Mesendoderm (in vitro differentiated cells): Measurements from ENCODE around the gene FBXL7.

Source experiments
- DNase-seq: peaks from one replicate; pipeline ENCODE4 v3.0.0; 2013
- H2AK5ac ChIP-seq: 2 replicates; pipeline ENCODE4 v1.6.1; 2013; ENCODE audit warnings: low read length, inconsistent platforms
- H2BK120ac ChIP-seq: 2 replicates; pipeline ENCODE4 v1.6.1; 2013; ENCODE audit warnings: low read depth, mild to moderate bottlenecking, low read length, moderate library complexity, mixed read lengths
- H2BK15ac ChIP-seq: replicated peaks from 2 replicates; pipeline ENCODE4 v1.6.1; 2013; ENCODE audit warnings: low read depth, mild to moderate bottlenecking, moderate library complexity
- H2BK5ac ChIP-seq: 2 replicates; pipeline ENCODE4 v1.6.1; 2013; ENCODE audit warnings: low read length, inconsistent platforms
- H3K18ac ChIP-seq: 2 replicates; pipeline ENCODE4 v1.6.1; 2013; ENCODE audit warnings: mild to moderate bottlenecking, low read length, mixed read lengths
- H3K23ac ChIP-seq: one replicate; pipeline ENCODE4 v1.6.1; 2013; ENCODE audit warnings: low read length
- H3K27ac ChIP-seq: 2 replicates; pipeline ENCODE4 v1.5.1; 2013; ENCODE audit warnings: low read depth, mild to moderate bottlenecking, inconsistent platforms, low read length, moderate library complexity
- H3K27me3 ChIP-seq: 2 replicates; pipeline ENCODE4 v1.6.1; 2013; ENCODE audit warnings: low read length, control low read depth, mild to moderate bottlenecking, inconsistent platforms; ENCODE audit not compliant: insufficient read depth, poor library complexity
- H3K36me3 ChIP-seq: 2 replicates; pipeline ENCODE4 v1.6.1; 2013; ENCODE audit warnings: low read length, inconsistent platforms; ENCODE audit not compliant: control insufficient read depth, insufficient read depth
- H3K4ac ChIP-seq: one replicate; pipeline ENCODE4 v1.6.1; 2013; ENCODE audit warnings: low read depth, mild to moderate bottlenecking, low read length, moderate library complexity
- H3K4me1 ChIP-seq: 2 replicates; pipeline ENCODE4 v1.6.1; 2013; ENCODE audit warnings: low read depth, low read length, inconsistent platforms; ENCODE audit not compliant: control insufficient read depth
- H3K4me2 ChIP-seq: 2 replicates; pipeline ENCODE4 v1.6.1; 2013; ENCODE audit warnings: low read length
- H3K4me3 ChIP-seq: 2 replicates; pipeline ENCODE4 v1.5.1; 2013; ENCODE audit warnings: mild to moderate bottlenecking, low read length
- H3K56ac ChIP-seq: one replicate; pipeline ENCODE4 v1.6.1; 2013; ENCODE audit warnings: low read length
- H3K79me1 ChIP-seq: 2 replicates; pipeline ENCODE4 v1.6.1; 2013; ENCODE audit warnings: low read length, inconsistent platforms
- H3K79me2 ChIP-seq: 2 replicates; pipeline ENCODE4 v1.6.1; 2013; ENCODE audit warnings: mild to moderate bottlenecking, low read length; ENCODE audit not compliant: control insufficient read depth, insufficient read depth
- H3K9ac ChIP-seq: 2 replicates; pipeline ENCODE4 v1.6.1; 2013; ENCODE audit warnings: low read length, inconsistent platforms
- H4K5ac ChIP-seq: one replicate; pipeline ENCODE4 v1.6.1; 2013; ENCODE audit warnings: low read length
- H4K8ac ChIP-seq: one replicate; pipeline ENCODE4 v1.6.1; 2013; ENCODE audit warnings: low read depth, mild to moderate bottlenecking, control low read depth, low read length, moderate library complexity
- WGBS: extraction: QIAGEN DNeasy Blood & Tissue Kit; methylation state at CpG from one replicate; pipeline ENCODE4 v1.1.7; 2013; ENCODE audit warnings: low lambda C conversion rate, missing lambda C conversion rate; ENCODE audit not compliant: insufficient coverage; ENCODE audit errors: extremely low coverage; 5-methylcytosine and 5-hydroxymethylcytosine counted together

Gene FBXL7

GRCh38 chr5:15611008-15611407, 111.0 kb downstream of the FBXL7 start:
- no peaks in the 10 kb centered on the region for H3K36me3 ChIP-seq
- DNase-seq, result no peak
- H3K23ac ChIP-seq, result no peak overlapping the region
- H3K4me2 ChIP-seq, result no peak overlapping the region
- H4K5ac ChIP-seq, result no peak overlapping the region
- no peak overlapping the region for H4K8ac ChIP-seq
- H2AK5ac ChIP-seq, result no peak overlapping the region
- H2BK120ac ChIP-seq, result no peak overlapping the region
- no peak overlapping the region for H3K18ac ChIP-seq
- no peak overlapping the region for H3K4ac ChIP-seq
- no peak overlapping the region for H3K27ac ChIP-seq
- no peak overlapping the region for H2BK15ac ChIP-seq
- H2BK5ac ChIP-seq, result no peak overlapping the region
- H3K4me1 ChIP-seq, result peaks cover 2% of the 10 kb centered on the region
- WGBS, result no CpG with 5 or more reads among the region's 2 CpGs
- no peaks in the 10 kb centered on the region for H3K27me3 ChIP-seq
- H3K79me2 ChIP-seq, result no peaks in the 10 kb centered on the region
- H3K79me1 ChIP-seq, result peaks cover 5% of the 10 kb centered on the region
- no peak overlapping the region for H3K9ac ChIP-seq
- no peak overlapping the region for H3K4me3 ChIP-seq
- H3K56ac ChIP-seq, result no peak overlapping the region

DNA sequence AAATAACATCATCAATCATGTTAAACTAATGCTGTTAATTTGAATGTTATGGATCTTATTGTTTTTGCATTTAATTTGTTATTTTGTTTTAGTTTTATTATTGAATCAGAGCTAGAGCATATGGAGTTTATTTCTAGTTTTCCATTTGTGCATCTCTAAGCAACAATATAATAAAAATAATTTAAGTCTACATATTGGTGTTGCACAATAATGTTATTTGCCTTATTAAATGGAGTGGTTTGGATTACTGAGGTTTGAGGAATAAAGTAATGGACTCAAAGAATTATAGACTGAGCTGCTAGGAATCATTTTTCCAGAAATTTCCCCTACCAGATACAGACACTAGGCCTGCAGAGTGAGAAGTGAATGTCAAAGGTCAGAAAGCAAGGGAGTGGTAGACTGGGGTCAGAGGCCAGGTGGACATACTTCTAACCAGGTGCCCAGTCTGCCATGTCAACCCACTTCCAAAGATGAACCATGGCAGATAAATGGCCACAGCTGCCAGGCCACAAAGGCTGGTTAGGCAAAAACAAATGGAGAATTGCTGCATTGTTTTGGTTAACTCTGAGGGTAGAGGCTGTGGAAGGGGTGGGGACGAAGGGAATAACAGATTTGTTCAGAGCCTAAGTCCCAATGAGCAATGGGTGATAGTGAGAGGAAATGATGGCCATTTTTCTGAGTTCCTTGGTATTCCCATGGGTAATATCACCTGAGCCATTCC, 113.1 kb downstream of the FBXL7 start:
- no peaks in the 10 kb centered on the region for H3K36me3 ChIP-seq
- no peak overlapping the region for H4K8ac ChIP-seq
- H2BK120ac ChIP-seq, result no peak overlapping the region
- no CpG with 5 or more reads among the region's 1 CpG for WGBS
- no peaks in the 10 kb centered on the region for H3K79me2 ChIP-seq
- H3K4me3 ChIP-seq, result no peak overlapping the region
- H3K4me2 ChIP-seq, result no peak overlapping the region
- H2BK5ac ChIP-seq, result no peak overlapping the region
- peaks cover 5% of the 10 kb centered on the region for H3K79me1 ChIP-seq
- no peak overlapping the region for H2AK5ac ChIP-seq
- H3K27me3 ChIP-seq, result no peaks in the 10 kb centered on the region
- no peak overlapping the region for H3K18ac ChIP-seq
- no peak overlapping the region for H3K56ac ChIP-seq
- H3K27ac ChIP-seq, result no peak overlapping the region
- no peak overlapping the region for H3K4ac ChIP-seq
- no peak overlapping the region for H4K5ac ChIP-seq
- no peak overlapping the region for H3K9ac ChIP-seq
- no peak overlapping the region for H3K23ac ChIP-seq
- no peak overlapping the region for H2BK15ac ChIP-seq
- peaks cover 2% of the 10 kb centered on the region for H3K4me1 ChIP-seq
- no peak for DNase-seq

GRCh38 chr5:15614679-15615078, 114.7 kb downstream of the FBXL7 start:
- Histone ChIP-seq H3K23ac (no peak overlapping the region), H3K36me3 (no peaks in the 10 kb centered on the region), H3K79me2 (no peaks in the 10 kb centered on the region), H4K8ac (no peak overlapping the region), H3K27me3 (no peaks in the 10 kb centered on the region), H2BK15ac (no peak overlapping the region), H2AK5ac (no peak overlapping the region), H3K4me3 (no peak overlapping the region), H3K4me1 (peaks cover 2% of the 10 kb centered on the region), H3K4me2 (no peak overlapping the region), H4K5ac (no peak overlapping the region), H3K9ac (no peak overlapping the region), H3K56ac (no peak overlapping the region), H3K27ac (no peak overlapping the region), H3K18ac (no peak overlapping the region), H2BK5ac (no peak overlapping the region), H3K4ac (no peak overlapping the region), H2BK120ac (no peak overlapping the region), H3K79me1 (peaks cover 2% of the 10 kb centered on the region)
- no CpG with 5 or more reads among the region's 4 CpGs for WGBS
- no peak for DNase-seq

DNA sequence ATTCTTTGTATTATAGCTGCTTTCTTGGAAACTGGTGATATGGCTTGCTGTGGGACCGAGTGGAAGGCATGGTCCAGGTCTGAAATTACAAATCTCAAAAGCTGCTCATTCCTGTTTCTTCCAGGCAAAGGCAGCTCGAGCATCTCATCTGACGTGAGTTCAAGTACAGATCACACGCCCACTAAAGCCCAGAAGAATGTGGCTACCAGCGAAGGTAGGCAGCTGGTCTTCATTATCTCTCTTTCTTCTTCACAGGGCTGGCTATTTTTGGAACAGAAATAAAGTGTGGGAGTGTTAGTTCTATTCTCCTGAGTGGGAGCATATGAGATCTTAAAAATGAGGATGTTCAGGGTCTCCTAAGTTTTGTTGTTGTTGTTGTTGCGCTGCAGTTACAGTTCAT, 115.9 kb downstream of the FBXL7 start:
- H2BK120ac ChIP-seq, result no peak overlapping the region
- H3K4me1 ChIP-seq, result peaks cover 5% of the 10 kb centered on the region
- no CpG with 5 or more reads among the region's 6 CpGs for WGBS
- no peak overlapping the region for H2AK5ac ChIP-seq
- no peak for DNase-seq
- H3K27ac ChIP-seq, result no peak overlapping the region
- H3K36me3 ChIP-seq, result no peaks in the 10 kb centered on the region
- no peak overlapping the region for H4K8ac ChIP-seq
- H3K23ac ChIP-seq, result no peak overlapping the region
- H3K9ac ChIP-seq, result no peak overlapping the region
- no peak overlapping the region for H3K56ac ChIP-seq
- H4K5ac ChIP-seq, result no peak overlapping the region
- H3K4me2 ChIP-seq, result no peak overlapping the region
- H2BK5ac ChIP-seq, result no peak overlapping the region
- no peak overlapping the region for H2BK15ac ChIP-seq
- H3K79me1 ChIP-seq, result peaks cover 2% of the 10 kb centered on the region
- no peak overlapping the region for H3K4me3 ChIP-seq
- no peaks in the 10 kb centered on the region for H3K79me2 ChIP-seq
- no peak overlapping the region for H3K18ac ChIP-seq
- no peaks in the 10 kb centered on the region for H3K27me3 ChIP-seq
- no peak overlapping the region for H3K4ac ChIP-seq

GRCh38 chr5:15618938-15619337, 119.0 kb downstream of the FBXL7 start:
- H3K27me3 ChIP-seq, result no peaks in the 10 kb centered on the region
- H3K27ac ChIP-seq, result no peak overlapping the region
- H2AK5ac ChIP-seq, result no peak overlapping the region
- peaks cover 9% of the 10 kb centered on the region for H3K4me1 ChIP-seq
- no peak overlapping the region for H3K4ac ChIP-seq
- H3K56ac ChIP-seq, result no peak overlapping the region
- no peak overlapping the region for H2BK15ac ChIP-seq
- H3K23ac ChIP-seq, result no peak overlapping the region
- H3K36me3 ChIP-seq, result no peaks in the 10 kb centered on the region
- no peak overlapping the region for H4K5ac ChIP-seq
- no peak overlapping the region for H4K8ac ChIP-seq
- H3K79me2 ChIP-seq, result no peaks in the 10 kb centered on the region
- H2BK5ac ChIP-seq, result no peak overlapping the region
- no peak overlapping the region for H3K4me2 ChIP-seq
- no peak for DNase-seq
- H3K9ac ChIP-seq, result no peak overlapping the region
- peak overlapping the region; percentile 4 for H3K18ac ChIP-seq
- H3K79me1 ChIP-seq, result no peaks in the 10 kb centered on the region
- H2BK120ac ChIP-seq, result no peak overlapping the region
- no peak overlapping the region for H3K4me3 ChIP-seq
- WGBS, result no CpG with 5 or more reads among the region's 10 CpGs

DNA sequence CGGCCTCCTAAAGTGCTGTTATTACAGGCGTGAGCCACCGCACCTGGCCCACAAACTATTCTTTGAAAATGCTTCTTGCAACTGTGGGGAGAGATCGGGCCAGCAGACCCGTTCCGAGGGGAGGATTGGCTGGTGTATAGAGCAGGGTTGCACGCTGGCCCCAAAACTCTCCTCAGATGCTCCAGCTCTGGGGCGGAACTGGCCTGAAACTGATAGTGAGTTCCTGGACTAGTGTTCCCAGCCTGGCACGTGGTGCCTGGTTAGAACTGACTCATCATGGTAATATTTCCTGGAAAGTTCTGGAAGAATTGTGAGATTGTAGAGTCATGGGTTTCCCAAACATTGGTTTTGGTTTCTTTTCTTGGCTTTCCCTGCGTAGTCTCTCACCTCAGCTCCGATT, 120.5 kb downstream of the FBXL7 start:
- Histone ChIP-seq H3K27ac (peak overlapping the region; percentile 51), H3K4me1 (peaks cover 9% of the 10 kb centered on the region)
- no CpG with 5 or more reads among the region's 11 CpGs for WGBS

More for the DNA sequence above, 120.5 kb downstream of the FBXL7 start:
- H4K5ac ChIP-seq, result no peak overlapping the region
- H3K4ac ChIP-seq, result no peak overlapping the region
- no peaks in the 10 kb centered on the region for H3K27me3 ChIP-seq
- H2BK5ac ChIP-seq, result peak overlapping the region; percentile 89
- H3K36me3 ChIP-seq, result no peaks in the 10 kb centered on the region
- no peak overlapping the region for H4K8ac ChIP-seq
- H3K9ac ChIP-seq, result no peak overlapping the region
- H3K56ac ChIP-seq, result peak overlapping the region; percentile 54
- no peak overlapping the region for H3K4me2 ChIP-seq
- no peaks in the 10 kb centered on the region for H3K79me1 ChIP-seq
- H3K4me3 ChIP-seq, result no peak overlapping the region
- H2AK5ac ChIP-seq, result no peak overlapping the region
- DNase-seq, result no peak
- peak overlapping the region; percentile 62 for H2BK120ac ChIP-seq
- H2BK15ac ChIP-seq, result no peak overlapping the region
- no peak overlapping the region for H3K23ac ChIP-seq
- H3K18ac ChIP-seq, result peak overlapping the region; percentile 90
- H3K79me2 ChIP-seq, result no peaks in the 10 kb centered on the region
